ENCODE results near the gene SEPTIN5.

The SEPTIN5 gene

GRCh38 chr22:19745155-19746101, 31.1 kb downstream of the SEPTIN5 start:
- TF ChIP-seq, protein P1, sequence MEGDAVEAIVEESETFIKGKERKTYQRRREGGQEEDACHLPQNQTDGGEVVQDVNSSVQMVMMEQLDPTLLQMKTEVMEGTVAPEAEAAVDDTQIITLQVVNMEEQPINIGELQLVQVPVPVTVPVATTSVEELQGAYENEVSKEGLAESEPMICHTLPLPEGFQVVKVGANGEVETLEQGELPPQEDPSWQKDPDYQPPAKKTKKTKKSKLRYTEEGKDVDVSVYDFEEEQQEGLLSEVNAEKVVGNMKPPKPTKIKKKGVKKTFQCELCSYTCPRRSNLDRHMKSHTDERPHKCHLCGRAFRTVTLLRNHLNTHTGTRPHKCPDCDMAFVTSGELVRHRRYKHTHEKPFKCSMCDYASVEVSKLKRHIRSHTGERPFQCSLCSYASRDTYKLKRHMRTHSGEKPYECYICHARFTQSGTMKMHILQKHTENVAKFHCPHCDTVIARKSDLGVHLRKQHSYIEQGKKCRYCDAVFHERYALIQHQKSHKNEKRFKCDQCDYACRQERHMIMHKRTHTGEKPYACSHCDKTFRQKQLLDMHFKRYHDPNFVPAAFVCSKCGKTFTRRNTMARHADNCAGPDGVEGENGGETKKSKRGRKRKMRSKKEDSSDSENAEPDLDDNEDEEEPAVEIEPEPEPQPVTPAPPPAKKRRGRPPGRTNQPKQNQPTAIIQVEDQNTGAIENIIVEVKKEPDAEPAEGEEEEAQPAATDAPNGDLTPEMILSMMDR (IDR thresholded peaks at IDR 0.05; ENCODE audit: insufficient read depth, low read length, poor library complexity, severe bottlenecking), result no peak
- TF ChIP-seq EZH2phosphoT487 (conservative IDR thresholded peaks at IDR 0.05; ENCODE audit: low read length), result no peak
- Histone ChIP-seq H3K9me3 (ENCODE audit: insufficient read depth, low read length) (no peaks in the 10 kb centered on the region), H3K4me2 (ENCODE audit: low read depth, low read length, poor library complexity, severe bottlenecking) (no peak overlapping the region), H3F3A (ENCODE audit: insufficient read depth) (no peaks in the 10 kb centered on the region), H3K36me3 (ENCODE audit: low read length) (no peaks in the 10 kb centered on the region), H3K79me2 (ENCODE audit: insufficient read depth, low read length) (no peaks in the 10 kb centered on the region), H3K27ac (ENCODE audit: low read depth, low read length) (no peak overlapping the region), H3K9ac (ENCODE audit: low read length) (no peak overlapping the region), H3K4me3 (ENCODE audit: insufficient read depth, low read length, poor library complexity, severe bottlenecking) (no peak overlapping the region), H3K27me3 (ENCODE audit: low read length) (no peaks in the 10 kb centered on the region), H3K9me2 (replicated peaks; ENCODE audit: insufficient read depth, low read length) (no peaks in the 10 kb centered on the region), H4K20me1 (ENCODE audit: low read depth, low read length) (no peaks in the 10 kb centered on the region), H2AFZ (ENCODE audit: low read depth, low read length, severe bottlenecking) (no peak overlapping the region)

GRCh38 chr22:19746726-19747125, 32.4 kb downstream of the SEPTIN5 start:
- Histone ChIP-seq H3K4me2 (ENCODE audit: low read depth, low read length, poor library complexity, severe bottlenecking) (no peak overlapping the region), H3K4me3 (ENCODE audit: insufficient read depth, low read length, poor library complexity, severe bottlenecking) (no peak overlapping the region), H2AFZ (ENCODE audit: low read depth, low read length, severe bottlenecking) (no peak overlapping the region), H3K27me3 (ENCODE audit: low read length) (no peaks in the 10 kb centered on the region), H3K9me2 (replicated peaks; ENCODE audit: insufficient read depth, low read length) (no peaks in the 10 kb centered on the region), H3K27ac (ENCODE audit: low read depth, low read length) (no peak overlapping the region), H3K79me2 (ENCODE audit: insufficient read depth, low read length) (no peaks in the 10 kb centered on the region), H3K9me3 (ENCODE audit: insufficient read depth, low read length) (no peaks in the 10 kb centered on the region), H3F3A (ENCODE audit: insufficient read depth) (no peaks in the 10 kb centered on the region), H3K36me3 (ENCODE audit: low read length) (no peaks in the 10 kb centered on the region), H3K9ac (ENCODE audit: low read length) (no peak overlapping the region), H4K20me1 (ENCODE audit: low read depth, low read length) (no peaks in the 10 kb centered on the region)
- no peak for TF ChIP-seq EZH2phosphoT487 (conservative IDR thresholded peaks at IDR 0.05; ENCODE audit: low read length)
- TF ChIP-seq, protein P1 (IDR thresholded peaks at IDR 0.05; ENCODE audit: insufficient read depth, low read length, poor library complexity, severe bottlenecking), result no peak

- Histone ChIP-seq H3K36me3 (ENCODE audit: low read length) (no peaks in the 10 kb centered on the region), H3K9me2 (replicated peaks; ENCODE audit: insufficient read depth, low read length) (no peaks in the 10 kb centered on the region), H3K27ac (ENCODE audit: low read depth, low read length) (no peak overlapping the region), H3F3A (ENCODE audit: insufficient read depth) (no peaks in the 10 kb centered on the region), H4K20me1 (ENCODE audit: low read depth, low read length) (no peaks in the 10 kb centered on the region), H3K9ac (ENCODE audit: low read length) (no peak overlapping the region), H3K79me2 (ENCODE audit: insufficient read depth, low read length) (no peaks in the 10 kb centered on the region), H3K4me2 (ENCODE audit: low read depth, low read length, poor library complexity, severe bottlenecking) (no peak overlapping the region), H3K4me3 (ENCODE audit: insufficient read depth, low read length, poor library complexity, severe bottlenecking) (no peak overlapping the region), H2AFZ (ENCODE audit: low read depth, low read length, severe bottlenecking) (no peak overlapping the region), H3K9me3 (ENCODE audit: insufficient read depth, low read length) (no peaks in the 10 kb centered on the region), H3K27me3 (ENCODE audit: low read length) (no peaks in the 10 kb centered on the region)
- TF ChIP-seq, protein P1 (IDR thresholded peaks at IDR 0.05; ENCODE audit: insufficient read depth, low read length, poor library complexity, severe bottlenecking), result no peak
- no peak for TF ChIP-seq EZH2phosphoT487 (conservative IDR thresholded peaks at IDR 0.05; ENCODE audit: low read length)
These were observed 33.2 kb downstream of the SEPTIN5 start for GRCh38 chr22:19747551-19747950.

All from SU-DHL-6 (cell line).